CD4-positive, alpha-beta T cell treated with Interleukin-15 for 1 hour (primary cell): ENCODE data around the gene UNKL.
A peak's percentile ranks its signal among the peaks of the same experiment; 100 is the strongest.

Experiments used
- DNase-seq: peaks from one replicate; pipeline ENCODE4 v3.0.0-alpha.2; 2020

Gene UNKL

DNA sequence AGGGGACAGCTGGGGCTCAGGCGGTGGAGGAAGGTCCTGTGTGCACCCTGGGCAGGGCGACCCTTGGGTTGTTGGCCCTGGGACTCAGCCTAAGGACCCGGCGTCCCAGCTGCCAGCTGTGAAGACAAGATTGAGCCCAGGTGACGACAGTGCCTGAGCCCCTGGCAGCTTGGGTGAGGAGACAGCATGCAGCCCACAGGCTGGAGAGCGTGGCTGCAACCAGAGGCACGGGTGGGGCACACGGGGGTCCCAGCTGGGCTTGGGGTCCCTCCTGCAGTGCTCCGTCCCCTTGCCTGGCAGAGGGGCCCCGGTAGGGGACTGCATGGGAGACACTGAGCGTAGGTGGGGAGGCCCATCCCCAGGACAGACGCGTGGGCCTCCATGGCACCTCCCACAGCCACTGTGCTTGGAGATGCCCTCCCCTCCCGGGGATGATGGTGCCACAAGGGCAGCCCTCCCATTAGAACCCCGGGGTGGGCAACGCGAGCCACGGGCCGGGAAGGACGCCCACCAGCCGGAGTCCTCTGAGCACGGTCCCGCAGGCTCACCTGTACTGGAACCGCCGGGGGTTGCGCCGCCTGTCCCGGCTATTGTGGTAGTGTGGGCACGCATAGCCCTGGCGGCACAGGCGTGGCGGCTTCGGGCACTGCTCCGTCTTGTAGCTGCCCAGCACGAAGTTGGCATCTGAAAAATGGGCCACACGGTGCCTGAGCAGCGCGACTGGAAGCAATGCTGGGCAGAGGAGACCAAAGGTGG, 15.5 kb downstream of the UNKL start:
- no peak for DNase-seq

DNA sequence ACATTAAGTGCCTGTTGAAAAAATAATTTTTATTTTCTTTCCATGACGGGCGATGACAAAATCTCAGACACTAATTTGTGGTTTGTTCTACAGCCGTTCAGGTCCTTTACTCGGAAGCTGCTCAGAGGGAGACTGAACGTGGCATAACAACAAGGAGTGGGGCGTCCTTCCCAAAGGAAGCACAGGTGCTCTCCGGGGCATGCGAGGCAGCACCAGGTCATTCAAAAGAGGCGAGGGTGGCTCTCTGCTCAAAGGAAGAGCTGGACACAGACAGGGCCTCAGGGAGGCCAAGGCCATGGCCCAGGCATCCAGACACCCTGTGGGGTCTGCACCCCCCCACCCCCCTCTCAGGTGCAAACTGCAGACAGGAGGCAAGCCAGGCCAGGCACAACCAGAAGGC, 16.2 kb downstream of the UNKL start:
- no peak for DNase-seq

DNA sequence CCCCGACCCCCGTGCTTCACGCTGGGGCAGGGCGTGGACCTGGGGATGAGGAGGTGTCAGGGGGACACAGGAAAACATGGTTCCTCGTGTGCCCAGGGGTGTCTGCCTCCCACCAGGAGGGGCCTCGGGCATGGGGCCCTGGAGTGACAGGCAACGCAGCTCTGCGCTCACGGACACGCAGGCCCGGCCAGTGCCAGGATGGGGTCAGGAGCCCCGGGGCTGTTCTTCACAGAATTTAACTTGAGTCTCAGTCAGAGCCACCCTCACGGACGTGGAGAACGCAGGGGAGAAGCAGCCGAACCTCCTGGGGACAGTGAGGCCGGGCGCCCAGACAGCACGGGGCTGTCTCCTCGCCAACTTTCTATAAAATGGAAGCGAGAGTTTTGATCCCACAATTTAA, 16.7 kb downstream of the UNKL start:
- no peak for DNase-seq

DNA sequence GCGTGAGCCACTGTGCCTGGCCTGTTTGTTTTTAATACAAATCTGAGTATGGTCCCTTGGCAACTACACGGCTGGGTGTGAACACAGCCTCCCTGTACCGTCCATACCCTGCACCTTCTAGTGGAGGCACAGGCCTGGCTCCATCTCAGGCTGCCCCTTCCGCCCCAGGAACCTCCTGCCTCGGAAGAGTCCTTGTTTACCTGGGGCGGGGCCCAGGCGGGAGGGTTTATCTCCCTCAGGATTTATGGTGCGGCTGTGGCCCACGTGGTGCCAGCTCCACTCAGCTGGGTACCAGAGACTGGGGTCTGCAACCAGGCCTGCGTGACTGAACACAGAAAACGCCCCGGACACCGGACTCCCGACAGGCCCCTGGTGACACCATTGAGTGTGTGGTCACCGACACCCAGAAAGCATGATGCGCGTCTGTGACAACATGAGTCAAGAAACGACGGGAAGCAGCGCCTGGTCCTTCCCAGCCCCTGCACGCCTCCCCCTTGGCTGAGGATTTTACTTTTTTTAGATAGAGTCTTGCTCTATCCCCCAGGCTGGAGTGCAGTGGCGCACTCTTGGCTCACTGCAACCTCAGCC, 19.0 kb downstream of the UNKL start:
- no peak for DNase-seq

DNA sequence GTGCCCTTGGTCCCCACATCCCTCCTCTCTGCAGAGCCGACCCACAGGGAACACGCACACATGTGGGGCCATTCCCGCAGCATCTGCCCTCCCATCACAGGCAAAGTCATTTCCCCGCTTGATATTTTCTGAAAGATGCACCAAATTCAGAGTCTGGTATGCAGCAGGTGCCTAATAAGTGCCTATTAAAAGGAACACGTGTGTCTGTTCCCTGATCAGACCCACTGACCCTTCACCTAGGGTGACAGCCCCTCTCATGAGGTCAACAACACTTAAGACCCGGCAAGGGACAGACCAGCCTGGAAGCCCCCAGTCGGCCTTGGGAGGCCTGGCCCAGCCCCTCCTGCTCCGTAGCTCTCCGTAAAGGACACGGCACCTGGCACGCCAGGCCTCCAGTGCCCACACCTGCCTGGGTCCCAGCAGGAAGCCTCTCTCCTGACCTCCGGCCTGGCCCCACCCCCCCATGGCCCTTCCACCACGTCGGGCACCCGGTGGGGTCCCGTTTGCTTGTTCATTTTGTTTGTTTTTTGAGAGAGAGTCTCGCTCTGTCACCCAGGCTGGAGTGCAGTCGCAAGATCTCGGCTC, 20.0 kb downstream of the UNKL start:
- DNase-seq = no peak

DNA sequence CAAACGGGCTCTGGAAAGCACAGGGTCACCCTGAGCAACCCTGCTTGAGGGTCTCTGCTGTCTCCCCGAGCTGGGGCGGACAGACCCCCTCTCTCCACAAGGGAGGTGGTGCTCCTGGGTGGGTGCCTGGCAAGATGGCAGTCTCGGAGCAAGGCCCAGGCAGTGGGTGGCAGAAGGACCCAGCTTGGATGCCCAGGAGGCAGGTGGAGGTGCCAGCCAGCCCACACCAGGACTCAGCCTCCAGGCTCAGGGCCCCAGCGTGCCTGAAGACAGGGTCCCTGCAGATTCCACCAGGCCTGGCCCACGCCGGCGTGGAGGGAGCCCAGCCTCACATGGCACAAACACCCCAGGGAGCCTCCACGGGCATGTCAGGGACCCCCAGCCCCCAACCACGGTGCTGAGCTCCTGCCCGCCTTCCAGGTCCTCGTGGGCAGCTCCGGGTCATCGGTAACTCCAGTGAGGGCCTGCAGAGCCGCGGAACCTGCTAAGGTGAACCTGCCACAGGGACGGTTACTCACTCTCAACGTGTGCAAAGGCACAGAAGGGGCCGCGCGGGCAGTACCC, 20.8 kb downstream of the UNKL start:
- DNase-seq = no peak

DNA sequence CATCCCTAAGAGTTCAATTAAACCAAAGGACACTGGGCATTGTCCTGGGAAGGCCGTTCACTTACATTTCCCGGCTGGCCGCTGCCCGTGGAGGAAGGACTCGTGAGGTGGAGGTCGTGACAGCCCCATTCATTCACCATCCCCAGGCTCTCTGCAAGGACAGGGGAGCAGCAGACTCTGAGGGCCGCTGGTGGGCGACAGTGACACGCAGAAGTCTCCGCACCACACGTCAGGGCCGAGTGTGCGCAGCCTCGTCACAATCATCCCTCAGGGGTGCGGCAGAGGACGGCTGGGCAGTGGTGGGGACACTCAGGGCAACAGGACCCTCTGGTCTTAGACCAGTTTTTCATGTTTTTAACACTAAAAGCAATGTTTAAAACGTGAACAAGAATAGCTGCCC, 21.7 kb downstream of the UNKL start:
- no peak for DNase-seq

DNA sequence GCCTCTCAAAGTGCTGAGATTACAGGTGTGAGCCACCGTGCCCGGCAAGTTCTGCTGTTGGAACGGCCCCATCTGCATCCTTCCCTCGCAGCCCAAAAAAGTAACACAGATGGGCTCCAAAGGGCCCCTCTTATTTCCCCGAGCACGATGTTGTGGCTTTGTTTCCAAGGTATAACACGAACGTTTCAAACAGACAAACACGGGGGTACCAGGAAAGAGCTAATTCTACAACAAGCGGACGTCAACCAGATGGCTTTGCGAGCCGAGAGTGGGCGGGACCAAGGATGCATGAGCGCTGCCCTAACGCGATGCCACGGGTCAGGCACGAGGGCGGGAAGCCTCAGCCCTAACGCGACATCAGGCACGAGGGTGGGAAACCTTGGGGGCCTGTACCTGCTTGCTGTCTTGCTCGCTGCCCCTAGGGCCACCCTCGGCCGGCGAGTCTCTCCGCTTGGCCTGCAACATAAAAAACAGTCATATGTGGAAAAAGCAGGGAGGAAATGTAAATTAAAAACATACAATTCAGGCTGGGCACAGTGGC, 24.2 kb downstream of the UNKL start:
- DNase-seq = no peak

DNA sequence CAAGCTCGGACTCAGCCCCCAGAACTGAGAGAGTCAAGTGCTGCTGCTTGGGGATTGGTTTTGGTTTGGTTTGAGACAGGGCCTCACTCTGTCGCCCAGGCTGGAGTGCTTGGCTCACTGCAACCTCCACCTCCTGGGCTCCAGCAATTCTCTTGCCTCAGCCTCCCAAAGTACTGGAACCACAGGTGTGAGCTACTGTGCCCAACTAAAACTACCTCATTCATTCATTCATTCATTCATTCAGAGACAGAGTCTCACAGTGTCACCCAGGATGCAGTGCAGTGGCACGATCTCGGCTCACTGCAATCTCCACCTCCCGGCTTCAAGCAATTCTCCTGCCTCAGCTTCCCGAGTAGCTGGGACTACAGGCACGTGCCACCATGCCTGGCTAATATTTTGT, 24.7 kb downstream of the UNKL start:
- no peak for DNase-seq

DNA sequence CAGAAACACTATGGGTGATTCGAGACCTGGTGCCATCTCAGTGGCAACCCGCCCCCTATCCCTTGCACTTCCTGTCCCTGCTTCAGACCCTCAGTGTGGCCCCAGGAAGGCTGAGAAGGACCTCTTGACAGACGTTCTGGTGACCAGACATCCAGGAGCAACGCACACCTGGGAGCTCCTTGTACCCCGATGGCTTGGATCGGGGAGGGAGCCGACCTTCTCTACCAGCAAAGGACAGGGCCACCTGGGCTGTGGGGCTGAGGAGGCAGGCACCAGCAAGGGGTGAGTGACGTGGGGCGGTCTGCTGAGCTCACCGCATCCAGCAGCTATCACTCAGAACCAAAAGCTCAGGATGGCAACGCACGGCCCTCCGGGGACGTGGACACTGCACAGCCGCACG, 27.2 kb downstream of the UNKL start:
- no peak for DNase-seq

DNA sequence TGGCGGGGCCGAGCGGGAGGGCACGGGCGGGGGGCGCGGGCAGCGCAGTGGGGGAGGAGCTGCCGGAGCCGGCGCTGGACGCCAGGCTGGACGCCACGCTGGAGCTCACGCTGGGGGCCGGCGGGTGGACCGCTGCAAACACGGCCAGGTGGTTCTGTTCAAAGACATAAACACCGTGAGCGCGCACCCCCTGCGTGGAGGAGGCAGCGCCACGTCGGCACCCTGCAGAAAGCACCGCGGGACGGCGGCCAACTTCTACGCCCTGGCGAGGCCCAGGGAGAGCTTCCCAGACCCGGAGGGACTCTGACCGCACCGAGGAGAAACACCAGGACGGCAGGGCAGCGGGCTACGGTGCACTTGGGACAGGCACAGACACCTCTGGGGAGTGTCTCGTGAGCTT, 29.3 kb downstream of the UNKL start:
- no peak for DNase-seq

DNA sequence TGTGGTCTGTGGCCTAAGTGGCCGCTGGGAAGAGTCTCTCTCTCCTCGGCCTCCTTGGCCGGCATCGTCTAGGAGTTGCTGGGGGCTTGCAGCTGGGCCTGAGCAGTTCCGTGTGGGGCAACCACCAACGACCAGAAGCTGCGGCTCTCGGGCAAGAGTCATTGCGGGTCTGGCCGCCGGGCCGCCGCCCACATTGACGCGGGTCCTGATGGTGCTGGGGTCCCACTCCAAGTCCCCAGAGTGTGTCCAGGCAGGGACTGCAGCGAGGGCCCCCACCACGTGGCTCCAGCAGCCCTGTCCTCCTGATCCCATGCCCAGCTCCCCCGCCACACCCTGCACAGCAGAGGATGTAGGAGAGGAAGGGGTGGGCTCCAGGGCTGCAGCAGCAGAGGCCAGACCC, 30.9 kb downstream of the UNKL start:
- no peak for DNase-seq

DNA sequence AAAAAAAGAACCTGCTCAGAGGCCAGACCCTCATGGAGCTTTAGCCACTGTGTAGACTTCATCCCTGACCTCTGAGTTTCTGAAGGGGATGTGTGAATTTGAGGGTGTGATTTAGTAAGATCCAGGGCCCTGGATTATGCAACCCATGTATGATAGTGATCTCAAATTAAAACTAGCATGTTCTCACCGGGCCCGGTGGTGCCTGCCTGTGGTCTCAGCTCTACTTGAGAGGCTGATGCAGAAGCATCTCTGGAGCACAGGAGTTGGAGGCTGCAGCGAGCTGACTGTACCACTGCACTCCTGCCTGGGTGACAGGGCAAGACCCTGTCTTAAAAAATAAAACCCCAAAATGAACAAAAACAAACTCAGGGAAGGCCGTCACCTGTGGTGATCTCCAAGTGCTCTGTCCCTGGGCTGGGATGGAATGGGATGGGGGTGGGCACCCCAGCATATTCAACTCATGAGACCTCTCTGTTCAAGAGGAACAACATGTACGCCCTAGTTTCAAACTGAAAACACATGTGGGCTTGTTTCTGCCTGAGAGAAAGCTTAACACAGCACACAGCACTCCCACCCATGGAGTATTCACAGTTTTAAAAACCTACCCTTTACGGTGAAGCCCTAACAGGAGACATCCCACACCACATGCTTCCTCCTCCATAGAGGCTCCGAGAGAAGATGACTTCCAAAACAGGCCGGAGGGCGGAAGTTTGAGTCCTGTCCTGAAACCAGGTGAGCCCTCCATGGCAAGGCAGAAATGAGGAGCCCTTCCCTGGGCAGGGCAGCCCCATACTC, 32.7 kb downstream of the UNKL start:
- no peak for DNase-seq

DNA sequence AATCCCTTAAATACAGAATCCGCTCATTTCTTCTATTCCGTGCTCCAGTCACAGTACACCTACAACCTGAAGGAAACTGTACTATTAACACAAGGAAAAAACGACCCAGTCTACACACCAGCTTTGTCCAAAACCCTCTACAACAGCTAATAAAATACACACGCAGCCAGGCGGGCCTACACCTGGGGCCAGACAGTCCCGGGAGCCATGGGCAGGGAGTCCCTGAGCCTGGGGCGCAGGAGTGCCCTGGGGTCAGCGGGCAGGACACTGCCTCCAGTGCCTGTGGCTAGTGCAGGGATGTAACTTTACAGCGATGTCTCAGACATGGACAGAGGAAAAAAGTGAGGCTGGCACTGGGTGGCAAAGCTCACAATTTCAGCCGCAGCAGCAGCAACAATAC, 34.3 kb downstream of the UNKL start:
- no peak for DNase-seq

DNA sequence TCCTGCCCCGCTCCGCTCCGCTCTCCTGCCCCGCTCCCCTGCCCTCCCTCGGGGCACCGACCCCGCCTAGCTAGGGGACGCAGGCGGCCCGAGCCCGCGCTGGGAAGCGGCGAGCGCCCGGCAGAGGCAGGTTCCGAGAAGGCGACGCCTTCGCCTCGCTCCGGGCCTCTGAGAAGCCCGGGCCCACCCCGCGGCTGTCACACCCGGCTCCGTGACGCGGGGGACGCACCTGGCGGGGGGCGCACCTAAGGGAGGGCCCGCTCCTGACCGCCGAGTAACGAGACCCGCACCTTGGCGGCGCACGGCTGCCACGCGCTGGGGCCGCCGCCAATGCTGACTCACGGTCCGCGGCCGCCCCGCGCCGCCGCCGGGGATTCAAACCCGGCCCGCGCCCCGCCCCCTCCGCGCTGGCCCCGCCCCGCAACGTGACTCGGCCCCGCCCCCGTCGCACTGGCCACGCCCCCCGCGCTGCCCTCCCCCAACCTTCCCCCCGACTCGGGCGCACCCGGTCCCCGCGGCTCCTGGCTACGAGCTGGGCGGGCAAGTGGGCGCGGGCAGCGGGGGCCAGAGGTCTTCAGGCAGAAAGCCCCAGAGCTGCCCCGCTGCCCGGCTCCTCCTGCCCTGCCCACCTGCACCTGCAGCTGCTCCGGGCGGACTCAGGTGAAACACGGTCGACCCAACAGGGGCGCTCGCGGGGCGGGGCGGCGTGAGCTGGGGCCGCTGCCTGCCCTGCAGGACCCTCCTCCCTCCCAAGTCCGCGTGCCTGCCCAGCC, 35.0 kb downstream of the UNKL start:
- peak; percentile 58 for DNase-seq

DNA sequence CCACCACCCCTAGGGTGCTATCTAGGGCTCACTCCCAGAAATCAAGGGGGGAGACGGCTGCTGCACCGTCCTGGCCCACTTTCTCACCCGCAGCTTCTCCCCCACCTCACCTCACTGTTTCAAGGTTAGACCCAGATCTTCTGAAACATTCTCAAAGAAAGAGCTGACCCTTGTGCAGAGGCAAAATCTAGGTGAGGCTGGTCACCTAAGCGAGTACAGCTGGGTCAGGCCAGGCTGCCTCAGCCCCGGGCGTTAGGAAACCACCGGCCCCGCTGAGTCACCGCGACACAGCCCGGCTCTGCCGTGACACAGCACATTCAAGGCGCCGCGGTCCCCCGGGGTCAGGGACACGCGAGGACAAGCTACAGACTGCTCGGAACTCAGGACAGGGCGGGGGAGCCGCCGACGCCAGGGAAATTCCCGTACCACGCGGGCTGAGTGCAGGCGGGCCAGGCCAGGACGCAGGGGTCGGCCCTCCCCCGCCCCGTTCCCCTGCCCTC, 35.6 kb downstream of the UNKL start:
- peak; percentile 77 for DNase-seq

DNA sequence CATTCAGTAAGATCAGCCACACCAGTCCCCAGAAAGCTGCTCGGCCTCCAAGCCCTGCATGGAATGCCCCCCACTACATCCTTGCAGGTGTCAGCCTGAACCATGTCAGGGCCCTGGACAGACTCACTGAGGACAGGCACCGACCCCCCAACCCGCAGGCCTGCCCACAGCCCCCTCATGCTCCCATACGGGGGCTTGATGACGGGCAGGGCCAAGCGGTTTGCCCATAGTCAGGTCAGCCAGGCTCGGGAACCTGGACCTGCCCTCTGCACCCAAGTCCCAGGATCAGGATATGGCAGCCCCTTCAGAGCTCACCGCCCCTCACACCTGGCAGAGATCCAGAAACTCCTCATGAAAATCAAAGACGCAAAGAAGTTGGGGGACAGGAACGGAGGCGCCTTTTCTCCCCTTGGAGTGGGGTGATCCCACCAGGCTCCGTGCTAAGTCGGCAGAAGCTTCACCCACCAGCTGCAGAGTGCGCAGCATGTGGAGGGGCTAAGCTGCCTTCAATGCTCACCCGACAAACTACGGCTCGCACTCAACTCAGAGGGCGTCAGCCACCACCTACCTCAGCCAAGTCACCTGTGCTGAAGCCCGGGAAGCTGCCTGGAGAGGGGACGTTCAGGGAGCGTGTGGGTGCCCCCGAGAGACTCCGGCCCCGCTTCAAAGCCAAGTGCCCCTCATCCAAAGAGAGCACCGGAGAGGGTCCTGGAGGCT, 36.3 kb downstream of the UNKL start:
- DNase-seq = no peak

DNA sequence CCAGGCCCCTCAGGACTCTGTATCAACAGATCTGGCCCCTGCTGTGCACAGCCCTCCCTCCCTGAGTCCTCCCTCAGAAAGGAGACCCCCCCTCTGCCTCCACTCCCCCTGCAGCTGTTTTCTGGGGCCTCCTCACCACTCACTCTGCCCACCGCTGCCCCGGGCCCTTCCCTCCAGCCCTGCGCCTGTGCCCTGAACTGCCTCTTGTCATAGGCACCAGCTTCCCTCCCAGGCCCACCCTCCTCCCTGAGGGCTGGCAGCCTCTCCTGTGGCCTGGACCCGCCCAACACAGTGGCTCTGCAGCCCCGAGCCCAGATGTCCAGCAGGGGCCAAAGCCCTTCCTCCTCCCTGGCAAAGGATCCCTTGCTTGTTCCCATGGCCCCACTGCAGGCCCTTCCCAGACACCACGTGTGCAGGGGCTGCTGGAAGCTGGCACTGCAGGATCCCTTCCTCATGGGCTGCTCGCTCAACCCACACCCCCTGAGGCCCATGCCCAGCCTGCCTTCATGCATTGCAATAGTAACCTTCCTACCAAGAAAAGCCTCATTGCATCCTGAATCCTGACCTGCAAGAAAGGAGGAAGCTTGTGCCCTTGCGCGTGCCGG, 37.0 kb downstream of the UNKL start:
- DNase-seq = no peak

DNA sequence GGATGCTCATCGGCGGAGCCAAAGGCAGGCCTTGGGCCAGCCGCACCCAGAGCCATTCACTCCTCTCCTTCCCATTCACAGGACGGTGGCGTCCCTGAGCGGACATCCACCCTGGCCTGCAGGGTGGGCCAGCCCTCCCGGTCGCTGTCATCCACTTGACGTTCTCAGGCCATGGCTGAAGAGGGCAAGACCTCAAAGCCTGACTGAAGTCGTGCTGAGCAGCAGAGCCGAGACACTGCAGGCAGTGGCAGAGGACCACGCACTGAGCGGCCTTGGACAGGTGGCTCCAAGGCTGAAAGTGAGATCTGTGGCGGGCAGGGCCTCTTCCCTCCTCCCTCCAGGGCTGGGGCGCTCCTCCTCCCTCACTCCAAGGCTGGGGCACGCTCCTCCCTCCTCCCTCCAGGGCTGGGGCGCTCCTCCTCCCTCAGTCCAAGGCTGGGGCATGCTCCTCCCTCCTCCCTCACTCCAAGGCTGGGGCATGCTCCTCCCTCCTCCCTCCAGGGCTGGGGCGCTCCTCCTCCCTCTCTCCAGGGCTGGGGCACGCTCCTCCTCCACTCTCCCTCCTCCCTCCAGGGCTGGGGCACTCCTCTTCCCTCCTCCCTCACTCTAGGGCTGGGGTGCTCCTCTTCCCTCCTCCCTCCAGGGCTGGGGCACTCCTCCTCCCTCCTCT, 38.6 kb downstream of the UNKL start:
- DNase-seq = no peak

DNA sequence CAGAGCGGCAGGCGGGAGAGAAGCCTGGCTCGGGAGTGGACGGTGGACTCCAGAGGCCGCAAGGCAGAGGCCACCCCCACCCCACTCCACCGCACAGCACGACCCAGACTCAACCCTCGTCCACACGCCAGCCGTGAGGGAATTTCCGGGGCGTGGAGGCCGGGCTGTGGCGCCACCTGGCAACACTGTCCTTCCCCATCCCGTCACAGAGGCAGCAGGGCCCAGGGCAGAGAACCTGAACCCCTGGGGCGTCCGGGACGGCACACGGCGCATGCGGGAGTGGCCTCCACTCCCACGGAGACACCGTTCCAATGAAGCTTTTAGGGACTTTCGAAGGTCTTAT, 39.2 kb downstream of the UNKL start:
- DNase-seq = no peak
